ENCODE data around the gene TMEM238L.

TMEM238L gene

GRCh38 chr17:10762037-10762436, 41.9 kb downstream of the TMEM238L start:
- no peak overlapping the region for H2BK12ac ChIP-seq (ENCODE audit: low read length in 2 of 2)
- no peak overlapping the region for H3K4me2 ChIP-seq (ENCODE audit: low read length, poor library complexity, severe bottlenecking)
- no peaks in the 10 kb centered on the region for H3K79me1 ChIP-seq (replicated peaks; ENCODE audit: low read length, poor library complexity, severe bottlenecking)
- no CpG with 5 or more reads among the region's 1 CpG for WGBS
- H2AK5ac ChIP-seq (ENCODE audit: low read length, severe bottlenecking), result no peak overlapping the region
- no peaks in the 10 kb centered on the region for H3K4me1 ChIP-seq (ENCODE audit: control insufficient read depth, insufficient read depth, low read depth, low read length)
- H2BK5ac ChIP-seq (ENCODE audit: low read depth, low read length, poor library complexity, severe bottlenecking), result no peak overlapping the region
- H3K4me3 ChIP-seq (ENCODE audit: insufficient read depth in 1 of 2, low read depth in 1 of 2, low read length in 2 of 2), result no peak overlapping the region
- no peak for DNase-seq
- peaks cover 0 to 4% of the 10 kb centered on the region in 2 experiments for H3K27me3 ChIP-seq (ENCODE audit: control insufficient read depth in 1 of 2, insufficient read depth in 1 of 2, low read length in 2 of 2)
- H4K8ac ChIP-seq (ENCODE audit: low read length), result no peak overlapping the region
- no peak overlapping the region for H2BK120ac ChIP-seq (ENCODE audit: low read depth, low read length)
- H3K27ac ChIP-seq (ENCODE audit: low read length, poor library complexity, severe bottlenecking), result no peak overlapping the region
- H2AFZ ChIP-seq (ENCODE audit: low read depth, low read length), result no peak overlapping the region
- no peak overlapping the region for H3K23ac ChIP-seq (ENCODE audit: low read length in 2 of 2)
- no peak overlapping the region for H4K91ac ChIP-seq (ENCODE audit: low read length)
- no peak overlapping the region for H2BK15ac ChIP-seq (ENCODE audit: low read depth, poor library complexity, severe bottlenecking)
- H3K18ac ChIP-seq (ENCODE audit: low read depth in 1 of 2, low read length in 2 of 2), result no peak overlapping the region
- no peak overlapping the region for H3K9ac ChIP-seq (ENCODE audit: low read length)
- no peak overlapping the region for H3K14ac ChIP-seq (ENCODE audit: low read length in 2 of 2)
- H3K4ac ChIP-seq (ENCODE audit: low read depth in 1 of 2, low read length in 2 of 2), result no peak overlapping the region
- no peaks in the 10 kb centered on the region for H3K9me3 ChIP-seq (ENCODE audit: control insufficient read depth, low read length)
- H3K36me3 ChIP-seq (ENCODE audit: control insufficient read depth in 1 of 2, insufficient read depth in 2 of 2, low read depth in 1 of 2, low read length in 2 of 2), result no peaks in the 10 kb centered on the region

DNA sequence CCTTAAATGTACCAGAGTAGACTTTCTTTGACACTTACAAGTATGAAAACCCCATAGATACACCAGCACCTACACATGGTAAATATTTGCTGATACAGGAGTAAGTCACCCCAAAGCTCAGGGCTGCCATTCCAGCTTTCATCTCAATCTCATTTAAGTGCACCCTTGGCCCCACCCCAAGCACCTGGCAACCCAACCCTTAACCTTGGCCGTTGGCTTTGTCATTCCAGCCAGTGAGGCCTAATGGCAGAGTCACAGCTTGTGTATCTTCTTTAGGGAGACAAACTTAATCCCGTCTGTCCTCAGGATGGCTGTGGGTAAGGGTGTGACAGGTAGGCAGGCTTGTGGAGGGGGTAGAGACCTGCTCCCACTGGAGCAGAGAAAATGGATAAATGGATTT, 42.6 kb downstream of the TMEM238L start:
- H3K4me3 ChIP-seq (ENCODE audit: insufficient read depth in 1 of 2, low read depth in 1 of 2, low read length in 2 of 2), result no peak overlapping the region
- no peak overlapping the region for H2AFZ ChIP-seq (ENCODE audit: low read depth, low read length)
- no peaks in the 10 kb centered on the region for H3K79me1 ChIP-seq (replicated peaks; ENCODE audit: low read length, poor library complexity, severe bottlenecking)
- H3K23ac ChIP-seq (ENCODE audit: low read length in 2 of 2), result no peak overlapping the region
- H3K36me3 ChIP-seq (ENCODE audit: control insufficient read depth in 1 of 2, insufficient read depth in 2 of 2, low read depth in 1 of 2, low read length in 2 of 2), result no peaks in the 10 kb centered on the region
- H4K91ac ChIP-seq (ENCODE audit: low read length), result no peak overlapping the region
- no peak overlapping the region for H2BK12ac ChIP-seq (ENCODE audit: low read length in 2 of 2)
- H3K14ac ChIP-seq (ENCODE audit: low read length in 2 of 2), result no peak overlapping the region
- no peak overlapping the region for H4K8ac ChIP-seq (ENCODE audit: low read length)
- no peak for DNase-seq
- peaks cover 0 to 9% of the 10 kb centered on the region in 2 experiments for H3K27me3 ChIP-seq (ENCODE audit: control insufficient read depth in 1 of 2, insufficient read depth in 1 of 2, low read length in 2 of 2)
- H2AK5ac ChIP-seq (ENCODE audit: low read length, severe bottlenecking), result no peak overlapping the region
- H3K27ac ChIP-seq (ENCODE audit: low read length, poor library complexity, severe bottlenecking), result no peak overlapping the region
- H3K18ac ChIP-seq (ENCODE audit: low read depth in 1 of 2, low read length in 2 of 2), result no peak overlapping the region
- H3K9me3 ChIP-seq (ENCODE audit: control insufficient read depth, low read length), result no peaks in the 10 kb centered on the region
- H3K4me1 ChIP-seq (ENCODE audit: control insufficient read depth, insufficient read depth, low read depth, low read length), result no peaks in the 10 kb centered on the region
- H3K4me2 ChIP-seq (ENCODE audit: low read length, poor library complexity, severe bottlenecking), result no peak overlapping the region
- H3K9ac ChIP-seq (ENCODE audit: low read length), result no peak overlapping the region
- 72% methylated on average over 2 of the region's 2 CpGs for WGBS
- H2BK120ac ChIP-seq (ENCODE audit: low read depth, low read length), result no peak overlapping the region
- no peak overlapping the region for H2BK15ac ChIP-seq (ENCODE audit: low read depth, poor library complexity, severe bottlenecking)
- no peak overlapping the region for H2BK5ac ChIP-seq (ENCODE audit: low read depth, low read length, poor library complexity, severe bottlenecking)
- H3K4ac ChIP-seq (ENCODE audit: low read depth in 1 of 2, low read length in 2 of 2), result no peak overlapping the region

GRCh38 chr17:10758062-10758461, 45.8 kb downstream of the TMEM238L start:
- H4K8ac ChIP-seq (ENCODE audit: low read length), result no peak overlapping the region
- H2BK12ac ChIP-seq (ENCODE audit: low read length in 2 of 2), result no peak overlapping the region
- no peak overlapping the region for H3K4me2 ChIP-seq (ENCODE audit: low read length, poor library complexity, severe bottlenecking)
- no peak overlapping the region for H4K91ac ChIP-seq (ENCODE audit: low read length)
- H2AK5ac ChIP-seq (ENCODE audit: low read length, severe bottlenecking), result no peak overlapping the region
- H3K4me1 ChIP-seq (ENCODE audit: control insufficient read depth, insufficient read depth, low read depth, low read length), result no peaks in the 10 kb centered on the region
- no peak overlapping the region for H2BK15ac ChIP-seq (ENCODE audit: low read depth, poor library complexity, severe bottlenecking)
- H3K27me3 ChIP-seq (ENCODE audit: control insufficient read depth in 1 of 2, insufficient read depth in 1 of 2, low read length in 2 of 2), result peaks cover 0 to 28% of the 10 kb centered on the region in 2 experiments
- no peak overlapping the region for H3K18ac ChIP-seq (ENCODE audit: low read depth in 1 of 2, low read length in 2 of 2)
- no peak overlapping the region for H3K23ac ChIP-seq (ENCODE audit: low read length in 2 of 2)
- H3K27ac ChIP-seq (ENCODE audit: low read length, poor library complexity, severe bottlenecking), result no peak overlapping the region
- no peaks in the 10 kb centered on the region for H3K79me1 ChIP-seq (replicated peaks; ENCODE audit: low read length, poor library complexity, severe bottlenecking)
- no peak overlapping the region for H2AFZ ChIP-seq (ENCODE audit: low read depth, low read length)
- DNase-seq, result no peak
- no peaks in the 10 kb centered on the region for H3K36me3 ChIP-seq (ENCODE audit: control insufficient read depth in 1 of 2, insufficient read depth in 2 of 2, low read depth in 1 of 2, low read length in 2 of 2)
- no peak overlapping the region for H3K9ac ChIP-seq (ENCODE audit: low read length)
- no peak overlapping the region for H3K4me3 ChIP-seq (ENCODE audit: insufficient read depth in 1 of 2, low read depth in 1 of 2, low read length in 2 of 2)
- no peak overlapping the region for H3K4ac ChIP-seq (ENCODE audit: low read depth in 1 of 2, low read length in 2 of 2)
- H3K14ac ChIP-seq (ENCODE audit: low read length in 2 of 2), result no peak overlapping the region
- no peaks in the 10 kb centered on the region for H3K9me3 ChIP-seq (ENCODE audit: control insufficient read depth, low read length)
- no peak overlapping the region for H2BK120ac ChIP-seq (ENCODE audit: low read depth, low read length)
- no peak overlapping the region for H2BK5ac ChIP-seq (ENCODE audit: low read depth, low read length, poor library complexity, severe bottlenecking)
- 77% methylated on average over 6 of the region's 6 CpGs for WGBS

GRCh38 chr17:10757647-10758046, 46.3 kb downstream of the TMEM238L start:
- no peak overlapping the region for H2BK5ac ChIP-seq (ENCODE audit: low read depth, low read length, poor library complexity, severe bottlenecking)
- H3K36me3 ChIP-seq (ENCODE audit: control insufficient read depth in 1 of 2, insufficient read depth in 2 of 2, low read depth in 1 of 2, low read length in 2 of 2), result no peaks in the 10 kb centered on the region
- H3K27me3 ChIP-seq (ENCODE audit: control insufficient read depth in 1 of 2, insufficient read depth in 1 of 2, low read length in 2 of 2), result peaks cover 0 to 28% of the 10 kb centered on the region in 2 experiments
- H3K23ac ChIP-seq (ENCODE audit: low read length in 2 of 2), result no peak overlapping the region
- no peak overlapping the region for H2BK120ac ChIP-seq (ENCODE audit: low read depth, low read length)
- H3K4me3 ChIP-seq (ENCODE audit: insufficient read depth in 1 of 2, low read depth in 1 of 2, low read length in 2 of 2), result no peak overlapping the region
- no peak overlapping the region for H2BK12ac ChIP-seq (ENCODE audit: low read length in 2 of 2)
- H4K8ac ChIP-seq (ENCODE audit: low read length), result no peak overlapping the region
- no peak overlapping the region for H3K4me2 ChIP-seq (ENCODE audit: low read length, poor library complexity, severe bottlenecking)
- no peak overlapping the region for H3K9ac ChIP-seq (ENCODE audit: low read length)
- no peak overlapping the region for H2BK15ac ChIP-seq (ENCODE audit: low read depth, poor library complexity, severe bottlenecking)
- H3K14ac ChIP-seq (ENCODE audit: low read length in 2 of 2), result no peak overlapping the region
- H3K9me3 ChIP-seq (ENCODE audit: control insufficient read depth, low read length), result no peaks in the 10 kb centered on the region
- no peak overlapping the region for H3K18ac ChIP-seq (ENCODE audit: low read depth in 1 of 2, low read length in 2 of 2)
- H2AFZ ChIP-seq (ENCODE audit: low read depth, low read length), result no peak overlapping the region
- no peak overlapping the region for H4K91ac ChIP-seq (ENCODE audit: low read length)
- 48% methylated on average over 2 of the region's 2 CpGs for WGBS
- no peak for DNase-seq
- H3K79me1 ChIP-seq (replicated peaks; ENCODE audit: low read length, poor library complexity, severe bottlenecking), result no peaks in the 10 kb centered on the region
- H3K27ac ChIP-seq (ENCODE audit: low read length, poor library complexity, severe bottlenecking), result no peak overlapping the region
- H3K4me1 ChIP-seq (ENCODE audit: control insufficient read depth, insufficient read depth, low read depth, low read length), result no peaks in the 10 kb centered on the region
- no peak overlapping the region for H3K4ac ChIP-seq (ENCODE audit: low read depth in 1 of 2, low read length in 2 of 2)
- no peak overlapping the region for H2AK5ac ChIP-seq (ENCODE audit: low read length, severe bottlenecking)
